ENCODE measurements around the gene MLST8. TPM values are rescaled to one million over a fixed set of nuclear protein-coding genes. Genes with fewer than 3 reads are reported as not detected.
A peak's percentile ranks its signal among the peaks of the same experiment; 100 is the strongest.

The MLST8 gene
- total RNA-seq, 1 donor from 2014 or later, result 61.9 TPM

GRCh38 chr16:2188395-2188794 is 16.9 kb upstream of the MLST8 start:
- Mint-ChIP-seq H3K27ac (no peak overlapping the region), H3K4me1 (ENCODE audit: low read depth) (no peaks in the 10 kb centered on the region)

GRCh38 chr16:2189252-2189893 is 15.9 kb upstream of the MLST8 start:
- no peak overlapping the region for H3K27ac Mint-ChIP-seq

More at GRCh38 chr16:2188395-2188794, 16.9 kb upstream of the MLST8 start:
- Mint-ChIP-seq H3K36me3 (ENCODE audit: low read depth) (no peaks in the 10 kb centered on the region), H3K27me3 (ENCODE audit: insufficient read depth) (peaks cover 5% of the 10 kb centered on the region), H3K9me3 (no peaks in the 10 kb centered on the region), H3K4me3 (no peak overlapping the region)
- DNase-seq (ENCODE audit: low spot score), result no peak
- intact Hi-C loops (cut with micrococcal nuclease), result no loop called here

GRCh38 chr16:2190002-2190658 is 15.1 kb upstream of the MLST8 start:
- H3K27ac Mint-ChIP-seq, result no peak overlapping the region
- intact Hi-C loops (cut with micrococcal nuclease), result loop anchor here (10.0 kb wide), 1 partner anchor 235 kb away; the partner anchor contains the start of gene CCNF
- no peaks in the 10 kb centered on the region for H3K4me1 Mint-ChIP-seq (ENCODE audit: low read depth)

More at GRCh38 chr16:2189252-2189893, 15.9 kb upstream of the MLST8 start:
- intact Hi-C loops (cut with micrococcal nuclease), result no loop called here
- Mint-ChIP-seq H3K36me3 (ENCODE audit: low read depth) (no peaks in the 10 kb centered on the region), H3K9me3 (no peaks in the 10 kb centered on the region), H3K27me3 (ENCODE audit: insufficient read depth) (peaks cover 9% of the 10 kb centered on the region), H3K4me3 (no peak overlapping the region), H3K4me1 (ENCODE audit: low read depth) (no peaks in the 10 kb centered on the region)
- no peak for DNase-seq (ENCODE audit: low spot score)

GRCh38 chr16:2190659-2191445 is 14.4 kb upstream of the MLST8 start:
- Mint-ChIP-seq H3K27ac (no peak overlapping the region), H3K4me1 (ENCODE audit: low read depth) (no peaks in the 10 kb centered on the region), H3K36me3 (ENCODE audit: low read depth) (no peaks in the 10 kb centered on the region)

More at GRCh38 chr16:2190002-2190658, 15.1 kb upstream of the MLST8 start:
- Mint-ChIP-seq H3K9me3 (no peaks in the 10 kb centered on the region), H3K27me3 (ENCODE audit: insufficient read depth) (peaks cover 15% of the 10 kb centered on the region), H3K4me3 (no peak overlapping the region), H3K36me3 (ENCODE audit: low read depth) (no peaks in the 10 kb centered on the region)
- DNase-seq (ENCODE audit: low spot score), result no peak

GRCh38 chr16:2191446-2191706 is 13.9 kb upstream of the MLST8 start:
- Mint-ChIP-seq H3K36me3 (ENCODE audit: low read depth) (no peaks in the 10 kb centered on the region), H3K4me3 (no peak overlapping the region), H3K4me1 (ENCODE audit: low read depth) (no peaks in the 10 kb centered on the region), H3K9me3 (no peaks in the 10 kb centered on the region), H3K27me3 (ENCODE audit: insufficient read depth) (peaks cover 15% of the 10 kb centered on the region), H3K27ac (no peak overlapping the region)
- no peak for DNase-seq (ENCODE audit: low spot score)
- intact Hi-C loops (cut with micrococcal nuclease), result loop anchor here (10.0 kb wide), 1 partner anchor 233 kb away; the partner anchor contains the start of gene CCNF

More at GRCh38 chr16:2190659-2191445, 14.4 kb upstream of the MLST8 start:
- intact Hi-C loops (cut with micrococcal nuclease), result loop anchor here (10.0 kb wide), 1 partner anchor 234 kb away; the partner anchor contains the start of gene CCNF
- H3K27me3 Mint-ChIP-seq (ENCODE audit: insufficient read depth), result peaks cover 15% of the 10 kb centered on the region
- H3K9me3 Mint-ChIP-seq, result no peaks in the 10 kb centered on the region
- no peak overlapping the region for H3K4me3 Mint-ChIP-seq
- no peak for DNase-seq (ENCODE audit: low spot score)

- no peak overlapping the region for H3K4me3 Mint-ChIP-seq
- intact Hi-C loops (cut with micrococcal nuclease), result loop anchor here (2.0 to 10.0 kb wide), 2 partner anchors 57 to 231 kb away; partner anchors contain the start of genes CCNF and ECI1
- no peak for DNase-seq (ENCODE audit: low spot score)
Observed at GRCh38 chr16:2194166-2194834, 11.0 kb upstream of the MLST8 start.

GRCh38 chr16:2194852-2195321 is 10.4 kb upstream of the MLST8 start:
- DNase-seq (ENCODE audit: low spot score), result peak; percentile 25
- H3K4me3 Mint-ChIP-seq, result peak overlapping the region; percentile 15
- intact Hi-C loops (cut with micrococcal nuclease), result loop anchor here (1.0 to 10.0 kb wide), 4 partner anchors 56 to 306 kb away; partner anchors contain the start of genes CCNF and ECI1
- H3K9me3 Mint-ChIP-seq, result no peaks in the 10 kb centered on the region
- H3K27me3 Mint-ChIP-seq (ENCODE audit: insufficient read depth), result peaks cover 32% of the 10 kb centered on the region
- H3K27ac Mint-ChIP-seq, result no peak overlapping the region
- H3K4me1 Mint-ChIP-seq (ENCODE audit: low read depth), result no peaks in the 10 kb centered on the region
- no peaks in the 10 kb centered on the region for H3K36me3 Mint-ChIP-seq (ENCODE audit: low read depth)

More at GRCh38 chr16:2194166-2194834, 11.0 kb upstream of the MLST8 start:
- no peaks in the 10 kb centered on the region for H3K4me1 Mint-ChIP-seq (ENCODE audit: low read depth)
- H3K9me3 Mint-ChIP-seq, result no peaks in the 10 kb centered on the region
- H3K36me3 Mint-ChIP-seq (ENCODE audit: low read depth), result no peaks in the 10 kb centered on the region
- peaks cover 32% of the 10 kb centered on the region for H3K27me3 Mint-ChIP-seq (ENCODE audit: insufficient read depth)
- H3K27ac Mint-ChIP-seq, result no peak overlapping the region

- no peak overlapping the region for H3K4me3 Mint-ChIP-seq
- intact Hi-C loops (cut with micrococcal nuclease), result loop anchor here (1.0 to 10.0 kb wide), 4 partner anchors 55 to 306 kb away; partner anchors contain the start of genes CCNF and ECI1
- H3K27ac Mint-ChIP-seq, result no peak overlapping the region
- no peaks in the 10 kb centered on the region for H3K36me3 Mint-ChIP-seq (ENCODE audit: low read depth)
- no peaks in the 10 kb centered on the region for H3K9me3 Mint-ChIP-seq
- no peak for DNase-seq (ENCODE audit: low spot score)
- H3K4me1 Mint-ChIP-seq (ENCODE audit: low read depth), result no peaks in the 10 kb centered on the region
- peaks cover 33% of the 10 kb centered on the region for H3K27me3 Mint-ChIP-seq (ENCODE audit: insufficient read depth)
Observed at GRCh38 chr16:2195322-2196161, 9.7 kb upstream of the MLST8 start.

GRCh38 chr16:2196162-2196980 is 8.9 kb upstream of the MLST8 start, which contains the start of gene CASKIN1:
TSS of gene CASKIN1 (minus strand) at chr16:2196605. CDS start at chr16:2196432, 173 bp downstream.
- H3K4me3 Mint-ChIP-seq, result peak within 1 kb of the TSS; percentile 49
- H3K27ac Mint-ChIP-seq, result no peak within 1 kb of the TSS
- no peaks in the 10 kb centered on the region for H3K4me1 Mint-ChIP-seq (ENCODE audit: low read depth)
- intact Hi-C loops (cut with micrococcal nuclease), result loop anchor here (5.0 to 10.0 kb wide), 2 partner anchors 174 to 228 kb away; partner anchors contain the start of gene CCNF
- DNase-seq (ENCODE audit: low spot score), result no peak
- peaks cover 34% of the 10 kb centered on the region for H3K27me3 Mint-ChIP-seq (ENCODE audit: insufficient read depth)
- H3K9me3 Mint-ChIP-seq, result no peaks in the 10 kb centered on the region
- no peaks in the 10 kb centered on the region for H3K36me3 Mint-ChIP-seq (ENCODE audit: low read depth)

GRCh38 chr16:2196981-2197511 is 8.2 kb upstream of the MLST8 start:
- Mint-ChIP-seq H3K4me3 (peak overlapping the region; percentile 49), H3K4me1 (ENCODE audit: low read depth) (no peaks in the 10 kb centered on the region), H3K36me3 (ENCODE audit: low read depth) (no peaks in the 10 kb centered on the region), H3K9me3 (no peaks in the 10 kb centered on the region), H3K27me3 (ENCODE audit: insufficient read depth) (peaks cover 39% of the 10 kb centered on the region), H3K27ac (no peak overlapping the region)
- intact Hi-C loops (cut with micrococcal nuclease), result loop anchor here (5.0 to 10.0 kb wide), 2 partner anchors 175 to 228 kb away; partner anchors contain the start of gene CCNF
- no peak for DNase-seq (ENCODE audit: low spot score)
